Neural crest cell (in vitro differentiated cells): ENCODE results near the gene NGEF. TPM values are rescaled to one million over a fixed set of nuclear protein-coding genes. Genes with fewer than 3 reads are reported as not detected.

Source experiments
- DNase-seq: peaks from one replicate; pipeline ENCODE4 v3.0.0; 2021; ENCODE audit warnings: low read depth, mixed read lengths, low spot score
- H3K27ac Mint-ChIP-seq: one replicate; pipeline ENCODE4 v1.8.0; 2021; ENCODE audit warnings: mild to moderate bottlenecking, mixed read lengths; ENCODE audit not compliant: unreplicated experiment
- H3K27me3 Mint-ChIP-seq: 2 replicates; pipeline ENCODE4 v1.8.0; 2021; ENCODE audit warnings: low read depth, mild to moderate bottlenecking, mixed read lengths
- H3K36me3 Mint-ChIP-seq: 2 replicates; pipeline ENCODE4 v1.8.0; 2021; ENCODE audit warnings: low read depth, mild to moderate bottlenecking, mixed read lengths
- H3K4me1 Mint-ChIP-seq: 2 replicates; pipeline ENCODE4 v1.8.0; 2021; ENCODE audit warnings: mixed read lengths
- H3K4me3 Mint-ChIP-seq: one replicate; pipeline ENCODE4 v1.8.0; 2021; ENCODE audit warnings: mild to moderate bottlenecking, mixed read lengths
- H3K9me3 Mint-ChIP-seq: 2 replicates; pipeline ENCODE4 v1.8.0; 2021; ENCODE audit warnings: mixed read lengths
- total RNA-seq: library from RNA; stranded (reverse); gene quantifications from 2 replicates; pipeline ENCODE4 v1.2.1, GENCODE V29; 2021
- TF ChIP-seq, protein P1 (sequence below): fragments of 200-600 bp; sonication (generic); conservative IDR thresholded peaks from 2 replicates; pipeline ENCODE4 v1.5.0; 2021; ENCODE audit warnings: antibody characterized with exemption, mild to moderate bottlenecking

Gene NGEF
- total RNA-seq, 1 donor from 2014 or later = 0.96 TPM

DNA sequence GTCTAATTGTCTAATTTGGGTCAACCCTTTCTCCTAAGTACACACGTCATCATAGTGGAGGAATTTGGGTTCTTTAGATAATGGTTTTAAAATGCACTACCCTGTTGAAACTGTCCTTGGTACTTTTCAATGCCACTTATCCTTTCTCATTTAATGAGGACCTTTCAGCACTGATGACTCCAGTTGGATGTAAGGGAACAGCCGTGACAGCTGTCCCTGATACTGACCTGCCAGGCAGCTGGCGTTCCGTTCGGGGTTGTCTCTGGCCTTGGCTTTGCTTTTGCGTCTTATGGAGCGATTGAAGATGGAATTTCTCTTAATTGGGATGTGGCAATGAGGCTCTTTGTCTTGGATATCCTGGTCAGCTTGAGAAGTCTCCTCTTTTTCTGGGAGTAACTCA, 38.7 kb downstream of the NGEF start:
- no peak overlapping the region for H3K4me3 Mint-ChIP-seq
- H3K36me3 Mint-ChIP-seq = no peaks in the 10 kb centered on the region
- no peak for DNase-seq
- H3K9me3 Mint-ChIP-seq = no peaks in the 10 kb centered on the region
- H3K27me3 Mint-ChIP-seq = no peaks in the 10 kb centered on the region
- no peak overlapping the region for H3K27ac Mint-ChIP-seq
- H3K4me1 Mint-ChIP-seq = peaks cover 6% of the 10 kb centered on the region
- TF ChIP-seq, protein P1, sequence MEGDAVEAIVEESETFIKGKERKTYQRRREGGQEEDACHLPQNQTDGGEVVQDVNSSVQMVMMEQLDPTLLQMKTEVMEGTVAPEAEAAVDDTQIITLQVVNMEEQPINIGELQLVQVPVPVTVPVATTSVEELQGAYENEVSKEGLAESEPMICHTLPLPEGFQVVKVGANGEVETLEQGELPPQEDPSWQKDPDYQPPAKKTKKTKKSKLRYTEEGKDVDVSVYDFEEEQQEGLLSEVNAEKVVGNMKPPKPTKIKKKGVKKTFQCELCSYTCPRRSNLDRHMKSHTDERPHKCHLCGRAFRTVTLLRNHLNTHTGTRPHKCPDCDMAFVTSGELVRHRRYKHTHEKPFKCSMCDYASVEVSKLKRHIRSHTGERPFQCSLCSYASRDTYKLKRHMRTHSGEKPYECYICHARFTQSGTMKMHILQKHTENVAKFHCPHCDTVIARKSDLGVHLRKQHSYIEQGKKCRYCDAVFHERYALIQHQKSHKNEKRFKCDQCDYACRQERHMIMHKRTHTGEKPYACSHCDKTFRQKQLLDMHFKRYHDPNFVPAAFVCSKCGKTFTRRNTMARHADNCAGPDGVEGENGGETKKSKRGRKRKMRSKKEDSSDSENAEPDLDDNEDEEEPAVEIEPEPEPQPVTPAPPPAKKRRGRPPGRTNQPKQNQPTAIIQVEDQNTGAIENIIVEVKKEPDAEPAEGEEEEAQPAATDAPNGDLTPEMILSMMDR = no peak

GRCh38 chr2:232973796-232974195, 39.3 kb downstream of the NGEF start:
- TF ChIP-seq, protein P1 = no peak
- H3K4me3 Mint-ChIP-seq = no peak overlapping the region
- H3K9me3 Mint-ChIP-seq = no peaks in the 10 kb centered on the region
- H3K4me1 Mint-ChIP-seq = peaks cover 6% of the 10 kb centered on the region
- H3K27ac Mint-ChIP-seq = no peak overlapping the region
- no peaks in the 10 kb centered on the region for H3K27me3 Mint-ChIP-seq
- no peak for DNase-seq
- no peaks in the 10 kb centered on the region for H3K36me3 Mint-ChIP-seq

DNA sequence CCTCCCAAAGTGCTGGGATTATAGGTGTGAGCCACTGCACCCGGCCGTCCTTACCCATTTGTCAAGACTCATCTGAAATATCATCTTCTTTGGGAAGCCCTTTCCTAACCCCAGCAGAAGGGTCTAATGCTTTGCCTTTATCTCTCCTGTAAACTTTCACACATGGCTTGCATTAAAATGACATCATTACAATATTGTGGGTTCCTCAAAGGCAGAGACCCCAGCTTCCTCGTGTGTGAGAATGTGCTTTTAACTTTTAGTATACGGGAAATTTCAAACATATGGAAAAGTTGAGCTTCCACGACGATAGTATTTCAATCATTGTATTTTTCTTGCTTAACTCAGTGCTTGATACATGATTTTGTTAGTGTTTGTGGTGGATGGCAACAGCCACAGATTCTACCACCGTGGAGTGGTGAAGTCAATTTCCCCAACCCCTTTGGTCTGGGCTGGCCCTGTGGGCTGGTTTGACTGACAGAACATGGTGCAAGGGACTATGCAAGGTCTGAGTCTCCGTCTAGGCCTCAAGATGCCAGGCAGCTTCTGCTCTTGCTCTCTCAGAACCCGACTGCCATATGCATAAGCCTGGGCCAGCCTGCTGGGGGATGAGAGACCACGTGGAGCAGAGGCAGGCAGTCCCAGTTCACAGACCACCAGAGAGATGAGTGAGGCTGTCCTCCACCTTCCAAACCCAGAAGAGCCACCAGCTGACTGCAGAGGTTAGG, 39.9 kb downstream of the NGEF start:
- Mint-ChIP-seq H3K27me3 (no peaks in the 10 kb centered on the region), H3K9me3 (no peaks in the 10 kb centered on the region), H3K27ac (no peak overlapping the region), H3K36me3 (no peaks in the 10 kb centered on the region), H3K4me3 (no peak overlapping the region), H3K4me1 (peaks cover 6% of the 10 kb centered on the region)
- TF ChIP-seq, protein P1 = no peak
- no peak for DNase-seq

GRCh38 chr2:232971744-232972143, 41.3 kb downstream of the NGEF start:
- Mint-ChIP-seq H3K36me3 (no peaks in the 10 kb centered on the region), H3K27me3 (no peaks in the 10 kb centered on the region), H3K4me1 (peaks cover under 1% of the 10 kb centered on the region), H3K9me3 (no peaks in the 10 kb centered on the region), H3K27ac (no peak overlapping the region), H3K4me3 (no peak overlapping the region)
- TF ChIP-seq, protein P1 = no peak
- DNase-seq = no peak

- no peaks in the 10 kb centered on the region for H3K36me3 Mint-ChIP-seq
- no peak for DNase-seq
- H3K27me3 Mint-ChIP-seq = no peaks in the 10 kb centered on the region
- no peak overlapping the region for H3K27ac Mint-ChIP-seq
- no peaks in the 10 kb centered on the region for H3K9me3 Mint-ChIP-seq
- TF ChIP-seq, protein P1 = no peak
- H3K4me1 Mint-ChIP-seq = no peaks in the 10 kb centered on the region
- H3K4me3 Mint-ChIP-seq = no peak overlapping the region
Measured at GRCh38 chr2:232970051-232970450, 43.0 kb downstream of the NGEF start.
